ENCODE data around the gene ETV1. TPM values are rescaled to one million over a fixed set of nuclear protein-coding genes. Genes with fewer than 3 reads are reported as not detected.
A peak's percentile ranks its signal among the peaks of the same experiment; 100 is the strongest.
"Not testable (repeated sequence)": the region's sequence is repeated elsewhere in the genome, so short reads cannot be mapped to it uniquely, and the experiment has no call there.

Gene ETV1
- total and polyA plus RNA-seq, 4 donors, result 34.9 to 59.6 (median 41.7) TPM

- DNase-seq (ENCODE audit: low read depth in 4 of 6, low spot score in 6 of 6); H3K4me3 ChIP-seq (ENCODE audit: low read depth, low read length); H3K4me1 ChIP-seq (ENCODE audit: control insufficient read depth, insufficient read depth, low read length); H3K27me3 ChIP-seq (ENCODE audit: control insufficient read depth, insufficient read depth, low read length); H3K9me3 ChIP-seq (ENCODE audit: control insufficient read depth, insufficient read depth, low read length); H3K27ac ChIP-seq (ENCODE audit: low read depth, low read length); H3K36me3 ChIP-seq (ENCODE audit: control insufficient read depth, insufficient read depth, low read length): not testable (repeated sequence)
- 90% methylated on average over 2 of the region's 7 CpGs for WGBS (ENCODE audit: insufficient coverage)
These were observed 72.4 kb downstream of the ETV1 start for GRCh38 chr7:13917103-13917502.

GRCh38 chr7:13915891-13916290 lies 73.6 kb downstream of the ETV1 start:
- no peak for DNase-seq (ENCODE audit: low read depth in 4 of 6, low spot score in 6 of 6)
- no peak overlapping the region for H3K27ac ChIP-seq (ENCODE audit: low read depth, low read length)
- no peaks in the 10 kb centered on the region for H3K4me1 ChIP-seq (ENCODE audit: control insufficient read depth, insufficient read depth, low read length)
- H3K36me3 ChIP-seq (ENCODE audit: control insufficient read depth, insufficient read depth, low read length), result no peaks in the 10 kb centered on the region
- H3K4me3 ChIP-seq (ENCODE audit: low read depth, low read length), result no peak overlapping the region
- no peaks in the 10 kb centered on the region for H3K27me3 ChIP-seq (ENCODE audit: control insufficient read depth, insufficient read depth, low read length)
- no peaks in the 10 kb centered on the region for H3K9me3 ChIP-seq (ENCODE audit: control insufficient read depth, insufficient read depth, low read length)
- no CpG with 5 or more reads among the region's 2 CpGs for WGBS (ENCODE audit: insufficient coverage)

GRCh38 chr7:13912715-13913278 lies 76.7 kb downstream of the ETV1 start:
- H3K9me3 ChIP-seq (ENCODE audit: control insufficient read depth, insufficient read depth, low read length), result no peaks in the 10 kb centered on the region
- peak in 1 of 6 donors; percentile 9 for DNase-seq (ENCODE audit: low read depth in 4 of 6, low spot score in 6 of 6)
- no peaks in the 10 kb centered on the region for H3K36me3 ChIP-seq (ENCODE audit: control insufficient read depth, insufficient read depth, low read length)
- no peak overlapping the region for H3K4me3 ChIP-seq (ENCODE audit: low read depth, low read length)
- no CpG with 5 or more reads among the region's 4 CpGs for WGBS (ENCODE audit: insufficient coverage)
- H3K4me1 ChIP-seq (ENCODE audit: control insufficient read depth, insufficient read depth, low read length), result no peaks in the 10 kb centered on the region
- no peak overlapping the region for H3K27ac ChIP-seq (ENCODE audit: low read depth, low read length)
- no peaks in the 10 kb centered on the region for H3K27me3 ChIP-seq (ENCODE audit: control insufficient read depth, insufficient read depth, low read length)

GRCh38 chr7:13911909-13912308 lies 77.6 kb downstream of the ETV1 start:
- peak in 1 of 6 donors; percentile 62 for DNase-seq (ENCODE audit: low read depth in 4 of 6, low spot score in 6 of 6)
- H3K27me3 ChIP-seq (ENCODE audit: control insufficient read depth, insufficient read depth, low read length), result no peaks in the 10 kb centered on the region
- H3K36me3 ChIP-seq (ENCODE audit: control insufficient read depth, insufficient read depth, low read length), result no peaks in the 10 kb centered on the region
- no peaks in the 10 kb centered on the region for H3K4me1 ChIP-seq (ENCODE audit: control insufficient read depth, insufficient read depth, low read length)
- WGBS (ENCODE audit: insufficient coverage), result no CpG with 5 or more reads among the region's 2 CpGs
- H3K27ac ChIP-seq (ENCODE audit: low read depth, low read length), result no peak overlapping the region
- no peaks in the 10 kb centered on the region for H3K9me3 ChIP-seq (ENCODE audit: control insufficient read depth, insufficient read depth, low read length)
- no peak overlapping the region for H3K4me3 ChIP-seq (ENCODE audit: low read depth, low read length)

- DNase-seq (ENCODE audit: low read depth in 4 of 6, low spot score in 6 of 6), result no peak
- H3K4me3 ChIP-seq (ENCODE audit: low read depth, low read length), result no peak overlapping the region
- WGBS (ENCODE audit: insufficient coverage), result no CpG with 5 or more reads among the region's 8 CpGs
- no peak overlapping the region for H3K27ac ChIP-seq (ENCODE audit: low read depth, low read length)
- H3K36me3 ChIP-seq (ENCODE audit: control insufficient read depth, insufficient read depth, low read length), result no peaks in the 10 kb centered on the region
- no peaks in the 10 kb centered on the region for H3K9me3 ChIP-seq (ENCODE audit: control insufficient read depth, insufficient read depth, low read length)
- no peaks in the 10 kb centered on the region for H3K27me3 ChIP-seq (ENCODE audit: control insufficient read depth, insufficient read depth, low read length)
- no peaks in the 10 kb centered on the region for H3K4me1 ChIP-seq (ENCODE audit: control insufficient read depth, insufficient read depth, low read length)
These were observed 78.5 kb downstream of the ETV1 start for GRCh38 chr7:13910805-13911551.

- Histone ChIP-seq H3K4me3 (ENCODE audit: low read depth, low read length) (no peak overlapping the region), H3K36me3 (ENCODE audit: control insufficient read depth, insufficient read depth, low read length) (no peaks in the 10 kb centered on the region), H3K9me3 (ENCODE audit: control insufficient read depth, insufficient read depth, low read length) (no peaks in the 10 kb centered on the region), H3K27ac (ENCODE audit: low read depth, low read length) (no peak overlapping the region), H3K27me3 (ENCODE audit: control insufficient read depth, insufficient read depth, low read length) (no peaks in the 10 kb centered on the region), H3K4me1 (ENCODE audit: control insufficient read depth, insufficient read depth, low read length) (no peaks in the 10 kb centered on the region)
- DNase-seq (ENCODE audit: low read depth in 4 of 6, low spot score in 6 of 6), result peak in 2 of 6 donors; percentile 2 to 51
- WGBS (ENCODE audit: insufficient coverage), result 41% methylated on average over 5 of the region's 8 CpGs
These were observed 80.6 kb downstream of the ETV1 start for GRCh38 chr7:13908667-13909397.

GRCh38 chr7:13907831-13908230 lies 81.6 kb downstream of the ETV1 start:
- H3K4me3 ChIP-seq (ENCODE audit: low read depth, low read length), result no peak overlapping the region
- WGBS (ENCODE audit: insufficient coverage), result no CpG with 5 or more reads among the region's 1 CpG
- H3K27me3 ChIP-seq (ENCODE audit: control insufficient read depth, insufficient read depth, low read length), result no peaks in the 10 kb centered on the region
- DNase-seq (ENCODE audit: low read depth in 4 of 6, low spot score in 6 of 6), result no peak
- no peaks in the 10 kb centered on the region for H3K9me3 ChIP-seq (ENCODE audit: control insufficient read depth, insufficient read depth, low read length)
- no peak overlapping the region for H3K27ac ChIP-seq (ENCODE audit: low read depth, low read length)
- no peaks in the 10 kb centered on the region for H3K36me3 ChIP-seq (ENCODE audit: control insufficient read depth, insufficient read depth, low read length)
- no peaks in the 10 kb centered on the region for H3K4me1 ChIP-seq (ENCODE audit: control insufficient read depth, insufficient read depth, low read length)

GRCh38 chr7:13904689-13905088 lies 84.8 kb downstream of the ETV1 start:
- WGBS (ENCODE audit: insufficient coverage), result no CpG with 5 or more reads among the region's 3 CpGs

GRCh38 chr7:13904007-13904406 lies 85.5 kb downstream of the ETV1 start:
- H3K4me1 ChIP-seq (ENCODE audit: control insufficient read depth, insufficient read depth, low read length), result no peaks in the 10 kb centered on the region
- WGBS (ENCODE audit: insufficient coverage), result no CpG with 5 or more reads among the region's 2 CpGs
- peak in 1 of 6 donors; percentile 61 for DNase-seq (ENCODE audit: low read depth in 4 of 6, low spot score in 6 of 6)
- H3K9me3 ChIP-seq (ENCODE audit: control insufficient read depth, insufficient read depth, low read length), result no peaks in the 10 kb centered on the region
- no peak overlapping the region for H3K4me3 ChIP-seq (ENCODE audit: low read depth, low read length)
- H3K27me3 ChIP-seq (ENCODE audit: control insufficient read depth, insufficient read depth, low read length), result no peaks in the 10 kb centered on the region
- H3K36me3 ChIP-seq (ENCODE audit: control insufficient read depth, insufficient read depth, low read length), result no peaks in the 10 kb centered on the region
- no peak overlapping the region for H3K27ac ChIP-seq (ENCODE audit: low read depth, low read length)

More at GRCh38 chr7:13904689-13905088, 84.8 kb downstream of the ETV1 start:
- H3K9me3 ChIP-seq (ENCODE audit: control insufficient read depth, insufficient read depth, low read length), result no peaks in the 10 kb centered on the region
- H3K27me3 ChIP-seq (ENCODE audit: control insufficient read depth, insufficient read depth, low read length), result no peaks in the 10 kb centered on the region
- no peaks in the 10 kb centered on the region for H3K4me1 ChIP-seq (ENCODE audit: control insufficient read depth, insufficient read depth, low read length)
- no peak for DNase-seq (ENCODE audit: low read depth in 4 of 6, low spot score in 6 of 6)
- H3K36me3 ChIP-seq (ENCODE audit: control insufficient read depth, insufficient read depth, low read length), result no peaks in the 10 kb centered on the region
- no peak overlapping the region for H3K4me3 ChIP-seq (ENCODE audit: low read depth, low read length)
- no peak overlapping the region for H3K27ac ChIP-seq (ENCODE audit: low read depth, low read length)

Data from spinal cord (tissue), 10 donors.